ENCODE results near the gene ACIN1.
A peak's percentile ranks its signal among the peaks of the same experiment; 100 is the strongest.

ACIN1 gene

GRCh38 chr14:23080474-23080873, 14.5 kb downstream of the ACIN1 start:
- H3K4me3 ChIP-seq (ENCODE audit: low read length): no peak overlapping the region
- no peak for DNase-seq (ENCODE audit: low read depth)
- no peak for TF ChIP-seq CTCF (conservative IDR thresholded peaks at IDR 0.05; ENCODE audit: low read depth, low read length)

GRCh38 chr14:23079716-23080115, 15.2 kb downstream of the ACIN1 start:
- DNase-seq (ENCODE audit: low read depth): no peak
- TF ChIP-seq CTCF (conservative IDR thresholded peaks at IDR 0.05; ENCODE audit: low read depth, low read length): no peak

GRCh38 chr14:23078692-23079116, 16.2 kb downstream of the ACIN1 start:
- peak; percentile 74 for DNase-seq (ENCODE audit: low read depth)
- no peak overlapping the region for H3K4me3 ChIP-seq (ENCODE audit: low read length)
- TF ChIP-seq CTCF (conservative IDR thresholded peaks at IDR 0.05; ENCODE audit: low read depth, low read length): peak; percentile 4

More at GRCh38 chr14:23079716-23080115, 15.2 kb downstream of the ACIN1 start:
- no peak overlapping the region for H3K4me3 ChIP-seq (ENCODE audit: low read length)

- no peak for TF ChIP-seq CTCF (conservative IDR thresholded peaks at IDR 0.05; ENCODE audit: low read depth, low read length)
- no peak overlapping the region for H3K4me3 ChIP-seq (ENCODE audit: low read length)
Observed at GRCh38 chr14:23077962-23078361, 17.0 kb downstream of the ACIN1 start.

GRCh38 chr14:23076785-23077408, 18.0 kb downstream of the ACIN1 start:
- no peak overlapping the region for H3K4me3 ChIP-seq (ENCODE audit: low read length)
- TF ChIP-seq CTCF (conservative IDR thresholded peaks at IDR 0.05; ENCODE audit: low read depth, low read length): peak; percentile 71
- no peak for DNase-seq (ENCODE audit: low read depth)

More at GRCh38 chr14:23077962-23078361, 17.0 kb downstream of the ACIN1 start:
- DNase-seq (ENCODE audit: low read depth): no peak

GRCh38 chr14:23074906-23075305, 20.0 kb downstream of the ACIN1 start:
- no peak overlapping the region for H3K4me3 ChIP-seq (ENCODE audit: low read length)
- TF ChIP-seq CTCF (conservative IDR thresholded peaks at IDR 0.05; ENCODE audit: low read depth, low read length): no peak
- DNase-seq (ENCODE audit: low read depth): no peak

GRCh38 chr14:23071921-23072539, 22.9 kb downstream of the ACIN1 start:
- DNase-seq (ENCODE audit: low read depth): no peak
- no peak overlapping the region for H3K4me3 ChIP-seq (ENCODE audit: low read length)
- no peak for TF ChIP-seq CTCF (conservative IDR thresholded peaks at IDR 0.05; ENCODE audit: low read depth, low read length)

All from retinal pigment epithelial cell (primary cell).